ENCODE measurements around the gene ZNF773.
"Not testable (repeated sequence)": the region's sequence is repeated elsewhere in the genome, so short reads cannot be mapped to it uniquely, and the experiment has no call there.

ZNF773 gene

GRCh38 chr19:57499680-57500395 lies at the start of gene ZNF773:
ZNF773 (plus strand) TSS chr19:57499938; CDS start chr19:57500081, 143 bp downstream.
- in situ Hi-C loops (cut with MboI; ENCODE audit: low sequenced_read_pairs) = not testable (repeated sequence)

- in situ Hi-C loops (cut with MboI; ENCODE audit: low sequenced_read_pairs) = no loop called here
Observed at GRCh38 chr19:57452307-57452706, 47.4 kb upstream of the ZNF773 start.

- in situ Hi-C loops (cut with MboI; ENCODE audit: low sequenced_read_pairs) = no loop called here
Observed at GRCh38 chr19:57465680-57466381, 33.9 kb upstream of the ZNF773 start.

- in situ Hi-C loops (cut with MboI; ENCODE audit: low sequenced_read_pairs) = no loop called here
Observed at GRCh38 chr19:57466489-57466888, 33.2 kb upstream of the ZNF773 start.

- in situ Hi-C loops (cut with MboI; ENCODE audit: low sequenced_read_pairs) = no loop called here
Observed at GRCh38 chr19:57473646-57474045, 26.1 kb upstream of the ZNF773 start.

GRCh38 chr19:57477191-57478008 lies 22.3 kb upstream of the ZNF773 start, which contains the start of gene ZNF772:
ZNF772 (minus strand) TSS chr19:57477566; CDS start chr19:57477309, 257 bp downstream.
- in situ Hi-C loops (cut with MboI; ENCODE audit: low sequenced_read_pairs) = no loop called here

- in situ Hi-C loops (cut with MboI; ENCODE audit: low sequenced_read_pairs) = not testable (repeated sequence)
Observed at GRCh38 chr19:57487477-57488298, 12.1 kb upstream of the ZNF773 start, which contains the start of gene ZNF419. ZNF419 (plus strand) TSS chr19:57487750; CDS start chr19:57487951, 201 bp downstream.

- in situ Hi-C loops (cut with MboI; ENCODE audit: low sequenced_read_pairs) = not testable (repeated sequence)
Observed at GRCh38 chr19:57488299-57488644, 11.5 kb upstream of the ZNF773 start.

GRCh38 chr19:57499332-57499679 lies 432 bp upstream of the ZNF773 start:
- in situ Hi-C loops (cut with MboI; ENCODE audit: low sequenced_read_pairs) = not testable (repeated sequence)

GRCh38 chr19:57500400-57500799 lies 662 bp downstream of the ZNF773 start:
- in situ Hi-C loops (cut with MboI; ENCODE audit: low sequenced_read_pairs) = not testable (repeated sequence)

- in situ Hi-C loops (cut with MboI; ENCODE audit: low sequenced_read_pairs) = no loop called here
Observed at GRCh38 chr19:57506163-57506562, 6.4 kb downstream of the ZNF773 start.

GRCh38 chr19:57511484-57511883 lies 11.7 kb downstream of the ZNF773 start:
- in situ Hi-C loops (cut with MboI; ENCODE audit: low sequenced_read_pairs) = no loop called here

GRCh38 chr19:57512845-57513244 lies 13.1 kb downstream of the ZNF773 start:
- in situ Hi-C loops (cut with MboI; ENCODE audit: low sequenced_read_pairs) = no loop called here

GRCh38 chr19:57515255-57515654 lies 15.5 kb downstream of the ZNF773 start:
- in situ Hi-C loops (cut with MboI; ENCODE audit: low sequenced_read_pairs) = no loop called here

GRCh38 chr19:57518021-57518420 lies 18.3 kb downstream of the ZNF773 start:
- in situ Hi-C loops (cut with MboI; ENCODE audit: low sequenced_read_pairs) = not testable (repeated sequence)

- in situ Hi-C loops (cut with MboI; ENCODE audit: low sequenced_read_pairs) = no loop called here
Observed at GRCh38 chr19:57527136-57527881, 27.6 kb downstream of the ZNF773 start, which contains the start of gene ZNF549. ZNF549 (plus strand) TSS chr19:57527356; CDS start chr19:57527574, 218 bp downstream.

- in situ Hi-C loops (cut with MboI; ENCODE audit: low sequenced_read_pairs) = no loop called here
Observed at GRCh38 chr19:57537953-57538547, 38.3 kb downstream of the ZNF773 start.

- in situ Hi-C loops (cut with MboI; ENCODE audit: low sequenced_read_pairs) = no loop called here
Observed at GRCh38 chr19:57546513-57546912, 46.8 kb downstream of the ZNF773 start.

GRCh38 chr19:57552432-57552831 lies 52.7 kb downstream of the ZNF773 start:
- in situ Hi-C loops (cut with MboI; ENCODE audit: low sequenced_read_pairs) = no loop called here
